NCI-H146 treated with DMSO at 0.1 percent for 48 hours (cell line): Measurements from ENCODE around the gene C3orf18.
A peak's percentile ranks its signal among the peaks of the same experiment; 100 is the strongest.

Source experiments
- DNase-seq: peaks from one replicate; lab custom pipeline; 2025; ENCODE audit not compliant: unreplicated experiment; lab: John Stamatoyannopoulos, UW

Gene C3orf18

GRCh38 chr3:50551681-50552435, 15.7 kb downstream of the C3orf18 start:
- DNase-seq = no peak

GRCh38 chr3:50551054-50551659, 16.4 kb downstream of the C3orf18 start:
- no peak for DNase-seq

GRCh38 chr3:50550079-50550736, 17.3 kb downstream of the C3orf18 start:
- DNase-seq = peak; percentile 13

- no peak for DNase-seq
Measured at GRCh38 chr3:50549226-50549625, 18.3 kb downstream of the C3orf18 start.

- no peak for DNase-seq
Measured at GRCh38 chr3:50545781-50546180, 21.8 kb downstream of the C3orf18 start.

GRCh38 chr3:50542177-50543034, 25.1 kb downstream of the C3orf18 start:
- DNase-seq = peak; percentile 15

- DNase-seq = no peak
Measured at GRCh38 chr3:50539356-50540286, 27.9 kb downstream of the C3orf18 start.

GRCh38 chr3:50537421-50538129, 30.0 kb downstream of the C3orf18 start:
- DNase-seq = no peak

GRCh38 chr3:50536471-50537180, 30.9 kb downstream of the C3orf18 start:
- no peak for DNase-seq

- no peak for DNase-seq
Measured at GRCh38 chr3:50534681-50535330, 32.7 kb downstream of the C3orf18 start.

- no peak for DNase-seq
Measured at GRCh38 chr3:50533807-50534461, 33.6 kb downstream of the C3orf18 start.

GRCh38 chr3:50533316-50533715, 34.2 kb downstream of the C3orf18 start:
- DNase-seq = no peak

GRCh38 chr3:50532062-50532705, 35.4 kb downstream of the C3orf18 start:
- DNase-seq = no peak

GRCh38 chr3:50531201-50531600, 36.3 kb downstream of the C3orf18 start:
- no peak for DNase-seq

- no peak for DNase-seq
Measured at GRCh38 chr3:50530001-50530970, 37.3 kb downstream of the C3orf18 start.

GRCh38 chr3:50525987-50526386, 41.6 kb downstream of the C3orf18 start:
- DNase-seq = no peak
